IMR-90 (cell line): ENCODE results near the gene SLC29A1. TPM values are rescaled to one million over a fixed set of nuclear protein-coding genes. Genes with fewer than 3 reads are reported as not detected.

Experiments used
- ATAC-seq: fragments of 200-7000 bp; cut with Tn5 transposase; 2 replicates; pipeline ENCODE4 v1.9.1; 2020; ENCODE audit warnings: low read depth, mild to moderate bottlenecking, moderate library complexity
- BruUV-seq: library from RNA; stranded (reverse); fragments of 400-500 nt; replicated peaks from 2 replicates; lab custom pipeline; 2021; lab: Mats Ljungman, UMichigan
- CTCF ChIA-PET: fragments of 300-600 bp; formaldehyde crosslinking; extraction: SDS; loops from one replicate; lab custom pipeline; 2021; ENCODE audit warnings: antibody characterized with exemption; lab: Yijun Ruan, JAX
- POLR2A ChIA-PET: fragments of 300-600 bp; sonication (Branson Sonifier 250); formaldehyde crosslinking; loops from one replicate; lab custom pipeline; 2022; ENCODE audit warnings: antibody characterized with exemption; ENCODE audit not compliant: unreplicated experiment; lab: Charles Lee
- DNase-seq: peaks from one replicate; pipeline ENCODE4 v3.0.0; 2013
- H2AFZ ChIP-seq: replicated peaks from 2 replicates; pipeline ENCODE3; 2013; ENCODE audit warnings: low read length, mild to moderate bottlenecking; ENCODE audit not compliant: poor library complexity
- H2AK5ac ChIP-seq: 2 replicates; pipeline ENCODE4 v1.6.1; 2013; ENCODE audit warnings: low read depth, low read length, inconsistent platforms
- H2AK9ac ChIP-seq: replicated peaks from 2 replicates; pipeline ENCODE3; 2013; ENCODE audit warnings: mild to moderate bottlenecking, low read depth, low read length, moderate library complexity; ENCODE audit not compliant: poor library complexity
- H2BK120ac ChIP-seq: 2 replicates; pipeline ENCODE4 v1.6.1; 2013; ENCODE audit warnings: low read depth, low read length, inconsistent platforms
- H2BK15ac ChIP-seq: 3 replicates; pipeline ENCODE4 v1.6.1; 2013; ENCODE audit warnings: low read depth, low read length, inconsistent platforms
- H2BK20ac ChIP-seq: 2 replicates; pipeline ENCODE4 v1.6.1; 2013; ENCODE audit warnings: low read depth, mild to moderate bottlenecking, inconsistent platforms, low read length, moderate library complexity
- H2BK5ac ChIP-seq: 2 replicates; pipeline ENCODE4 v1.6.1; 2013; ENCODE audit warnings: mild to moderate bottlenecking, low read depth, low read length, inconsistent platforms; ENCODE audit not compliant: poor library complexity, severe bottlenecking
- H3K14ac ChIP-seq: replicated peaks from 2 replicates; pipeline ENCODE4 v1.6.1; 2013; ENCODE audit warnings: low read depth, low read length, inconsistent platforms
- H3K18ac ChIP-seq: 2 replicates; pipeline ENCODE4 v1.6.1; 2013; ENCODE audit warnings: low read depth, low read length, control low read depth
- H3K23ac ChIP-seq: 2 replicates; pipeline ENCODE4 v1.6.1; 2013; ENCODE audit warnings: low read depth, low read length, inconsistent platforms
- H3K27ac ChIP-seq: 2 replicates; pipeline ENCODE4 v1.5.1; 2013; ENCODE audit warnings: mild to moderate bottlenecking, control low read depth, low read length; ENCODE audit not compliant: insufficient read depth
- H3K27me3 ChIP-seq: 2 replicates; pipeline ENCODE4 v1.6.1; 2013; ENCODE audit warnings: low read length; ENCODE audit not compliant: control insufficient read depth, insufficient read depth
- H3K36me3 ChIP-seq: 2 replicates; pipeline ENCODE4 v1.6.1; 2013; ENCODE audit warnings: low read length, mixed read lengths; ENCODE audit not compliant: control insufficient read depth, insufficient read depth
- H3K4ac ChIP-seq: 2 replicates; pipeline ENCODE4 v1.6.1; 2013; ENCODE audit warnings: low read depth, low read length, inconsistent platforms
- H3K4me1 ChIP-seq: 2 replicates; pipeline ENCODE4 v1.6.1; 2013; ENCODE audit warnings: low read length, mixed read lengths; ENCODE audit not compliant: control insufficient read depth, insufficient read depth
- H3K4me2 ChIP-seq: 2 replicates; pipeline ENCODE4 v1.6.1; 2013; ENCODE audit warnings: low read depth, mild to moderate bottlenecking, control low read depth, low read length, moderate library complexity
- H3K4me3 ChIP-seq: 2 replicates; pipeline ENCODE4 v1.5.1; 2013; ENCODE audit warnings: low read depth, mild to moderate bottlenecking, control low read depth, low read length, moderate library complexity; ENCODE audit not compliant: insufficient read depth
- H3K56ac ChIP-seq: 2 replicates; pipeline ENCODE4 v1.6.1; 2013; ENCODE audit warnings: low read length, inconsistent platforms; ENCODE audit not compliant: insufficient read depth; ENCODE audit errors: extremely low read depth
- H3K79me1 ChIP-seq, 2 experiments: 2 replicates each; pipeline ENCODE4 v1.6.1; 2013; ENCODE audit warnings: low read length in 2 of 2, inconsistent platforms in 1 of 2, low read depth in 1 of 2
- H3K9ac ChIP-seq: 2 replicates; pipeline ENCODE4 v1.6.1; 2013; ENCODE audit warnings: low read depth, low read length, control low read depth
- H3K9me1 ChIP-seq: 2 replicates; pipeline ENCODE4 v1.6.1; 2013; ENCODE audit warnings: low read length, inconsistent platforms; ENCODE audit not compliant: insufficient read depth
- H3K9me3 ChIP-seq: 2 replicates; pipeline ENCODE4 v1.6.1; 2013; ENCODE audit warnings: low read length; ENCODE audit not compliant: control insufficient read depth, insufficient read depth
- H4K20me1 ChIP-seq: 2 replicates; pipeline ENCODE4 v1.6.1; 2013; ENCODE audit warnings: low read length, inconsistent platforms; ENCODE audit not compliant: insufficient read depth
- H4K5ac ChIP-seq: 2 replicates; pipeline ENCODE4 v1.6.1; 2013; ENCODE audit warnings: mild to moderate bottlenecking, low read depth, low read length, control low read depth
- H4K8ac ChIP-seq, 2 experiments: 2 replicates each; pipeline ENCODE4 v1.6.1; 2013; ENCODE audit warnings: low read depth in 2 of 2, low read length in 2 of 2, control low read depth in 1 of 2, inconsistent platforms in 1 of 2
- H4K91ac ChIP-seq: 2 replicates; pipeline ENCODE4 v1.6.1; 2013; ENCODE audit warnings: low read depth, low read length, inconsistent platforms; ENCODE audit not compliant: insufficient read depth
- MAZ ChIP-seq: IDR thresholded peaks from 2 replicates; pipeline ENCODE4 v1.6.1; 2012; ENCODE audit warnings: low read depth, mild to moderate bottlenecking, low read length, improper control_type of control experiment, moderate library complexity, borderline replicate concordance
- WGBS, 2 experiments: methylation state at CpG; one replicate each; pipeline versions ENCODE4 v1.1.5 to v1.1.7; 2013; ENCODE audit warnings: missing lambda C conversion rate in 2 of 2; ENCODE audit not compliant: insufficient read length in 1 of 2; ENCODE audit errors: extremely low coverage in 2 of 2; 5-methylcytosine and 5-hydroxymethylcytosine counted together
- dilution Hi-C: fragments of 300-500 bp; cut with HindIII; formaldehyde crosslinking; loops from one replicate; pipeline ENCODE4 v1.14.3; 2018; ENCODE audit warnings: low sequenced_read_pairs; ENCODE audit not compliant: unreplicated experiment
- in situ Hi-C: fragments of 300-500 bp; cut with MboI; formaldehyde crosslinking; loops from 3 replicates; pipeline ENCODE4 v1.14.3; 2019; ENCODE audit warnings: low sequenced_read_pairs, inconsistent platforms, mixed read lengths
- intact Hi-C: fragments of 100-400 bp; cut with micrococcal nuclease; formaldehyde crosslinking; loops from 2 replicates; pipeline ENCODE4 v1.10.0; 2022
- polyA plus RNA-seq, 3 experiments: library from polyadenylated mRNA; depleted of rRNA; stranded (reverse); fragments of >200 nt; gene quantifications; 2 replicates each; pipeline ENCODE4 v1.2.3, GENCODE V29; 2012; ENCODE audit warnings: low replicate concordance in 1 of 3
- total RNA-seq: library from RNA; depleted of rRNA; stranded (reverse); fragments of >200 nt; gene quantifications from 2 replicates; pipeline ENCODE4 v1.2.3, GENCODE V29; 2012

Gene SLC29A1
- total and polyA plus RNA-seq, 2 of the 4 experiments (the other 2 are of a cell fraction): 4.1 to 22.1 TPM

DNA sequence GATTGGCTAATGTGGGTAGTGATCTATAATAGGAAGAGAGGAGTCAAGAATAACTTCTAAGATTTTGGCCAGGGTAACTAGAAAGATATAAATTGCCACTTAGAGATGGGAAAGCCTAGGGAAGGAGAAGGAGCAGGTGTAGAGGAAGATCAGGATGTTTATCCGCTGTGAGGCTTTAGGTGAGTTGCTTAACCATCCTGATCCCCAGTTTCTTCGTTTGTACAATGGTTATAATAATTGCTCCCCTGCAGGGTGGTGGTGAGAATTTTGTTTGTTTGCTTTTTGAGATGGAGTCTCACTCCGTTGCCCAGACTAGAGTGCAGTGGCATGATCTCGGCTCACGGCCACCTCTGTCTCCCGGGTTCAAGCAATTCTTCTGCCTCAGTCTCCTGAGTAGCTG lies 9.1 kb upstream of the SLC29A1 start:
- TF ChIP-seq MAZ: no peak

More for the DNA sequence above, 9.1 kb upstream of the SLC29A1 start:
- BruUV-seq: no TSS peak
- Histone ChIP-seq H2AK9ac (no peak overlapping the region), H3K27ac (no peak overlapping the region), H2BK20ac (no peak overlapping the region), H2AK5ac (no peak overlapping the region), H3K4me3 (no peak overlapping the region), H3K56ac (no peak overlapping the region), H3K27me3 (peaks cover 22% of the 10 kb centered on the region), H3K4ac (no peak overlapping the region), H2BK120ac (no peak overlapping the region), H3K14ac (no peak overlapping the region), H2AFZ (no peak overlapping the region), H3K18ac (no peak overlapping the region), H3K9ac (no peak overlapping the region), H3K4me2 (no peak overlapping the region), H4K91ac (no peak overlapping the region), H4K5ac (no peak overlapping the region), H4K8ac (no peak overlapping the region), H3K79me1 (no peaks in the 10 kb centered on the region), H4K20me1 (no peaks in the 10 kb centered on the region), H2BK15ac (no peak overlapping the region), H3K9me1 (no peaks in the 10 kb centered on the region), H3K23ac (no peak overlapping the region), H2BK5ac (no peak overlapping the region), H3K9me3 (no peaks in the 10 kb centered on the region), H3K4me1 (no peaks in the 10 kb centered on the region), H3K36me3 (no peaks in the 10 kb centered on the region)
- no CpG with 5 or more reads among the region's 6 CpGs for WGBS, 2 experiments
- dilution Hi-C loops (no loop called here), in situ Hi-C loops (no loop called here), intact Hi-C loops (no loop called here)
- ChIA-PET POLR2A (no interaction called here), CTCF (interaction anchor here (1.5 kb wide), 1 partner anchor 10 kb away, joined by 3 read pairs; no protein-coding TSS in a partner anchor)
- DNase-seq (no peak), ATAC-seq (no peak)
